ENCODE measurements around the gene EMP3. TPM values are rescaled to one million over a fixed set of nuclear protein-coding genes. Genes with fewer than 3 reads are reported as not detected.

The EMP3 gene
- total RNA-seq, 1 donor from 2014 or later, result 277 TPM

- peak; percentile 91 for TF ChIP-seq CTCF (IDR thresholded peaks at IDR 0.05)
- H3K36me3 Mint-ChIP-seq (ENCODE audit: low read depth), result peaks cover 8% of the 10 kb centered on the region
- H3K27me3 Mint-ChIP-seq (ENCODE audit: low read depth), result no peaks in the 10 kb centered on the region
- DNase-seq (ENCODE audit: low spot score), result peak; percentile 96
- peak overlapping the region; percentile 72 for H3K4me3 Mint-ChIP-seq (ENCODE audit: unreplicated experiment)
- H3K9me3 Mint-ChIP-seq (ENCODE audit: low read depth), result no peaks in the 10 kb centered on the region
- peak overlapping the region; percentile 91 for H3K27ac Mint-ChIP-seq (ENCODE audit: unreplicated experiment)
- peaks cover 40% of the 10 kb centered on the region for H3K4me1 Mint-ChIP-seq (ENCODE audit: low read depth)
Measured at GRCh38 chr19:48333467-48334384, 8.4 kb downstream of the EMP3 start.

- no peak for DNase-seq (ENCODE audit: low spot score)
- Mint-ChIP-seq H3K36me3 (ENCODE audit: low read depth) (no peaks in the 10 kb centered on the region), H3K9me3 (ENCODE audit: low read depth) (no peaks in the 10 kb centered on the region), H3K27ac (ENCODE audit: unreplicated experiment) (no peak overlapping the region), H3K27me3 (ENCODE audit: low read depth) (no peaks in the 10 kb centered on the region), H3K4me1 (ENCODE audit: low read depth) (peaks cover 8% of the 10 kb centered on the region), H3K4me3 (ENCODE audit: unreplicated experiment) (no peak overlapping the region)
- no peak for TF ChIP-seq CTCF (IDR thresholded peaks at IDR 0.05)
Measured at GRCh38 chr19:48338253-48338755, 13.0 kb downstream of the EMP3 start.

GRCh38 chr19:48338802-48339503 is 13.6 kb downstream of the EMP3 start:
- DNase-seq (ENCODE audit: low spot score), result no peak
- Mint-ChIP-seq H3K9me3 (ENCODE audit: low read depth) (no peaks in the 10 kb centered on the region), H3K4me1 (ENCODE audit: low read depth) (peaks cover 3% of the 10 kb centered on the region), H3K27ac (ENCODE audit: unreplicated experiment) (no peak overlapping the region), H3K4me3 (ENCODE audit: unreplicated experiment) (no peak overlapping the region), H3K36me3 (ENCODE audit: low read depth) (no peaks in the 10 kb centered on the region), H3K27me3 (ENCODE audit: low read depth) (no peaks in the 10 kb centered on the region)
- TF ChIP-seq CTCF (IDR thresholded peaks at IDR 0.05), result no peak

- no peak overlapping the region for H3K4me3 Mint-ChIP-seq (ENCODE audit: unreplicated experiment)
- H3K9me3 Mint-ChIP-seq (ENCODE audit: low read depth), result no peaks in the 10 kb centered on the region
- H3K4me1 Mint-ChIP-seq (ENCODE audit: low read depth), result no peaks in the 10 kb centered on the region
- H3K36me3 Mint-ChIP-seq (ENCODE audit: low read depth), result no peaks in the 10 kb centered on the region
- no peak for DNase-seq (ENCODE audit: low spot score)
- H3K27me3 Mint-ChIP-seq (ENCODE audit: low read depth), result no peaks in the 10 kb centered on the region
- no peak for TF ChIP-seq CTCF (IDR thresholded peaks at IDR 0.05)
- H3K27ac Mint-ChIP-seq (ENCODE audit: unreplicated experiment), result no peak overlapping the region
Measured at GRCh38 chr19:48340995-48341394, 15.6 kb downstream of the EMP3 start.
